ENCODE measurements around the gene ANXA6.

DNA sequence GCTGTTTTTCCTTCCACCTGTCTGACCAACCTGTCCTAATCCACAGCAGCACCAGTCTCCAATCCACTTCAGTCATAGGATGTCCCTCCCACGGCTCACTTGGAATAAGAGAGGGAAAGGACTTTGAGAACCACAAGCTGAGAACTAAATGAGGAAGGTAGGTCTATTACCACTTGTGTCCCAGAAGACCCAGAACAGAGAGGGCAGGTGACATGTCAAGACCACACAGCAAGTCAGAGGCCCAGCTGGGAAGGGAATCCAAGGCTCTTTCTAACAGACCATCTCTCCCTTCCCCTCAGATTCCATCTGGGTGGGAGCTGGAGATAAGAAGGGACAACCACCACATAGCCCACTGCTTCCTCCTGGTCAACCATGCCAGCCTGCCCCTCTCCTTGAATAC is 14.6 kb downstream of the ANXA6 start:
- no peak for TF ChIP-seq EZH2phosphoT487 (IDR thresholded peaks at IDR 0.05; ENCODE audit: low read depth)
- TF ChIP-seq, protein P1, sequence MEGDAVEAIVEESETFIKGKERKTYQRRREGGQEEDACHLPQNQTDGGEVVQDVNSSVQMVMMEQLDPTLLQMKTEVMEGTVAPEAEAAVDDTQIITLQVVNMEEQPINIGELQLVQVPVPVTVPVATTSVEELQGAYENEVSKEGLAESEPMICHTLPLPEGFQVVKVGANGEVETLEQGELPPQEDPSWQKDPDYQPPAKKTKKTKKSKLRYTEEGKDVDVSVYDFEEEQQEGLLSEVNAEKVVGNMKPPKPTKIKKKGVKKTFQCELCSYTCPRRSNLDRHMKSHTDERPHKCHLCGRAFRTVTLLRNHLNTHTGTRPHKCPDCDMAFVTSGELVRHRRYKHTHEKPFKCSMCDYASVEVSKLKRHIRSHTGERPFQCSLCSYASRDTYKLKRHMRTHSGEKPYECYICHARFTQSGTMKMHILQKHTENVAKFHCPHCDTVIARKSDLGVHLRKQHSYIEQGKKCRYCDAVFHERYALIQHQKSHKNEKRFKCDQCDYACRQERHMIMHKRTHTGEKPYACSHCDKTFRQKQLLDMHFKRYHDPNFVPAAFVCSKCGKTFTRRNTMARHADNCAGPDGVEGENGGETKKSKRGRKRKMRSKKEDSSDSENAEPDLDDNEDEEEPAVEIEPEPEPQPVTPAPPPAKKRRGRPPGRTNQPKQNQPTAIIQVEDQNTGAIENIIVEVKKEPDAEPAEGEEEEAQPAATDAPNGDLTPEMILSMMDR (IDR thresholded peaks at IDR 0.05; ENCODE audit: low read depth, low read length): no peak

Data from OCI-LY3 (cell line).